Left renal cortex interstitium (tissue), 4 donors: ENCODE measurements around the gene DNAJC21. TPM values are rescaled to one million over a fixed set of nuclear protein-coding genes. Genes with fewer than 3 reads are reported as not detected.
"Not testable (repeated sequence)": the region's sequence is repeated elsewhere in the genome, so short reads cannot be mapped to it uniquely, and the experiment has no call there.

ENCODE experiments used
- DNase-seq, 4 donors: peaks; one replicate each; pipeline ENCODE4 v3.0.0-alpha.2; 2013; ENCODE audit warnings: low read depth in 4 of 4, low spot score in 2 of 4, missing footprints in 1 of 4
- polyA plus RNA-seq, 4 donors: library from polyadenylated mRNA; unstranded; fragments of 120-200 nt; gene quantifications; one replicate each; pipeline ENCODE4 v1.2.1, GENCODE V29; 2013; ENCODE audit not compliant: insufficient read length in 4 of 4

The DNAJC21 gene
- polyA plus RNA-seq, 4 donors = 63.8 to 87.1 (median 77.7) TPM

GRCh38 chr5:34919077-34919476, 10.3 kb upstream of the DNAJC21 start:
- no peak for DNase-seq

DNA sequence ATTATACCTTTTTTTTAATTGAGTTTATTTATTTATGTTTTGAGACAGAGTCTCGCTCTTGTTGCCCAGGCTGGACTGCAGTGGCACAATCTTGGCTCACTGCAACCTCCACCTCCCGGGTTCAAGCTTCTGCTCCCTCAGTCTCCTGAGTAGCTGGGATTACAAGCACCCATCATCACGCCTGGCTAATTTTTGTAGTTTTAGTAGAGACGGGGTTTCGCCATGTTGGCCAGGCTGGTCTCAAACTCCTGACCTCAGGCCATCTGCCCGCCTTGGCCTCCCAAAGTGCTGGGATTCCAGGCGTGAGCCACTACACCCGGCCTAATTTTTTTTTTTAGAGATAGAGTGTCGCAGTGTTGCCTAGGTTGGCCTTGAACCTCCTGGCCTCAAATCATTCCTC, 6.1 kb upstream of the DNAJC21 start:
- not testable (repeated sequence) for DNase-seq

GRCh38 chr5:34923694-34924461, 5.5 kb upstream of the DNAJC21 start:
- no peak for DNase-seq

- no peak for DNase-seq
These were observed 4.9 kb upstream of the DNAJC21 start for GRCh38 chr5:34924462-34924765.

DNA sequence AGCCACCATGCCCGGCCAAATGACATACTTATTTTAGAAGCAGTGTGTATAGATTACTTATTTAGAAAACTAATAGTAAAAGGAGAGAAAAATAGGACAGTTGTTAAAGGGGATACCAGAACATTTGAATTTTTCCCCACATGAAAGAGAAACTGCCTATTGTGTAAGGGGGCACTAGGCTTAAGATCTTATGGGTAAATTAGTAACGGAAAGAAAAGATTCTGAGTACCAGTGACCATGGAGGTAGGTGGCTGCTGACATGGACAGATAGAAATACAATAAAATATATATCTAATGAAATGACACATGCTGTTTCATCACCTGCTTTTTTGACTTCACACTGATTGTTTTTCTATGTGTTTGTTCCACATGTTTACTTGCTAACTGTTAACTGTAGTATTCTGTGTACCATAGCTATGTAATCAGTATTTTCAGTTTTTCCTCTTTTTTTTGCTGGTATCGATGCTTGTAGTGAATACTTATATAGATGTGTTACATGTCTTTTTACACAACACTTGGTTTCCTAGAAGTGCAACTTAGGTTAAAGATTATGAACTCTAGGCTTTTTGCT, 3.0 kb upstream of the DNAJC21 start:
- DNase-seq = no peak

- DNase-seq = no peak
These were observed 1.6 kb upstream of the DNAJC21 start for GRCh38 chr5:34927785-34928184.

GRCh38 chr5:34928267-34928666, 1.1 kb upstream of the DNAJC21 start:
- no peak for DNase-seq

DNA sequence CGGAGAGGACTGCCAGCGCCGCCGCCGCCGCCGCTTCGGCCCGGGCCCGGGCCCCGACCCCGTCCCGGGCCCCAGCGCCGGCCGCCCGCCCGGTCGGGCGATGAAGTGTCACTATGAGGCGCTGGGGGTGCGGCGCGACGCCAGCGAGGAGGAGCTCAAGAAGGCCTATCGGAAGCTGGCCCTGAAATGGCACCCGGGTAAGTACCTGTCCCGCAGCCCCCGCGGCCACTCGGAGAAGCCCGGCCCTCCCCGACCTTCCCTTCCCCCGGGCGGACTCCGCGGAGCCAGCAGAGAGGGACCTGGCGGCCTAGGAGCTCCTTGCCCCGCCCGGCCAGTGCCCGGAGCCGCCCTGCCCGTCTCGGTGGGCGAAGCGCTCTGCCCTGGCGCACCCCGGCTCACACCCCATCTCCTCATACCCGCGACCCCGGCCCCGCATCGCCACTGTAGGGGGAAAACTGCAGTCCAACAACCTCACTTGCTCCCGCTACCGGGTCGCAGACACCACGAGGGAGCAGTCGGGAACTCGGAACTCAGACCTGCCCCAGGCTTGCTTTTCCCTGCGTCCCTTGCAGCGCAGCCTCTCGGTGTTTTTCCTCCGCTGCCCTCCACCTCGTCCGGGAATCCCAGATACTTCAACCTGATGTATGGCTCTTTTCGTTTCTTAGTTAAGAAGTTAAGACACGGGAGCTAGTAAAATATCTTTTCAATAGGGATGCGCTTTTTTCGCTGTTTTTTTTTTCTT, 532 bp downstream of the DNAJC21 start:
- DNase-seq = peak in 3 of 4 donors; percentile 59 to 75 (median 67)

GRCh38 chr5:34930462-34930844, 1.1 kb downstream of the DNAJC21 start:
- peak in 1 of 4 donors; percentile 17 for DNase-seq

GRCh38 chr5:34930870-34931269, 1.5 kb downstream of the DNAJC21 start:
- no peak for DNase-seq

DNA sequence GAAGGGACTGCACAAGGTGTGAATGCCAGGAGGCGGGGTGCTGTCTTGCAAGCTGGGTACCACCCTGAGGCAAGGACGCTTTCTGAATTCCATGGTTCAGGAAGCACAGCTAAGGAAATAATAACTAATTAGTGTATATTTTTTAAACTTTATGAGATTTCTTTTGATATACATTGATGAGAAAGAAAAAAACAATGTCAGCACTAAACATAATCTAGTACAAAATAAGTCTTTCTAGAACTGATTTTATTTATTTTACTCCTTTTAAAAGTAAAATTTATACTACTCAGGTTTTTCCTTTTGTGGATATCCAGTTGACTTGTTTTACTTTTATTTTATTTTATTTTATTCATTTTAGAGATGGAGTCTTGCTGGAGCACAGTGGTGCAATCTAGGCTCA, 3.6 kb downstream of the DNAJC21 start:
- DNase-seq = no peak

DNA sequence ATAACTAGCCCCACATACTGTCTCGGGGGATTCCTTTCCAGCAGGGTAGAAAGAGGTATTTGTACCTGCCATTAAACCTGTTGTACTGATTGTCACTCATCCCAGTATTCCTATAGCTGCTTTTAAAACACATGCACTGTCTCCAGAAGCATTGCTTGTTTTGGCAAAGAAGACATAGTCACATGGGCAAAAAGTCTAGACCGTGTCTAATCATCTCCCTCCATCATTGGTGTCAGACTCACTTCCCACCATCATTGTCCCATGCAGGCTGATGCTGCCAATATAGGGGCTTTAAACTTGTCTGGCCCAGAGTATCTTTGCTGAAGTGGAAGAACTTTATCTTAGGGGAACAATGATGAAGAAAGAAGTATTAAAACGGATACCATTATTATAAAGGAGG, 12.6 kb downstream of the DNAJC21 start:
- DNase-seq = no peak

DNA sequence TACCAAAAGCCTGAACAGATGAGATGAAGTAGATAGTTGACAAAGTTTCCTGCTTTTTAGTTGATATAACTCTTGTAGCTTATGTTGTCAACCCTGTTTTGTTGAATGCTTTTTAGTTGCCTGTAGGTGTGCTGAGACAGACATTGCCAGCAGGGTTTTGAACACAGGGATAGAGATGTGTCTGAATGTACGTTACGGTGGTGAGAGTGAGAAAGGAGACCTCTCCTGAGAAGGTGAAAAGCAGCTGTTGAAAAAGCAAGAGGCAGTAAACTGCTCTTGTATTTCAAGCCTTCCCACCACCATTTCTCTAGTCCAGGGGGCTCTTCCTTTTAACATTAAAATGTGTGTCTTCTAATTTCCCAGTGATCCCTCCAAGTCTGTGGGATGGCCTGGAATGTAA, 14.7 kb downstream of the DNAJC21 start:
- DNase-seq = no peak

DNA sequence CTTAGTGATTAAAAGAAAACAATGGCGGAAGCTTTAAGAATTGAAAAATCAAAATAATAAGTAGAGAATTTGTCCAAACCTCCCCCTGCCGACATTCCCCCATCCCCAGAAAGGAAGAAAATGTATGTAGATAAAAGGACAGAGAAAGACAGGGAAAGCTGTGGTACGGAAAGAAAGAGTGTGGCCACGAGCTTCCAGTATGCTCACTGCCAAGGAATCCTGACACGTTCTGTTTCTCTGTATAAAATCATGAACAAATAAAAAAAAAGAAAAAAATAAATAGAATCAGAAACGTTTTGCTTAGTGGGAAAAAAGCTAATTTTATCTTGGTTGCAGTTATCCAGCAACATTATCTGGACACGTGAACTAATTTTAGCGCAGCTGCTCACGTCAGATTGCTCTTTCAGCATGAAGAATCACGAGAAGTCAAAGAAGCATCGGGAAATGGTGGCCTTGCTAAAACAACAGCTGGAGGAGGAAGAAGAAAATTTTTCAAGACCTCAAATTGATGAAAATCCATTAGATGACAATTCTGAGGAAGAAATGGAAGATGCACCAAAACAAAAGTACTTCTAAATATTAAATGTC, 15.2 kb downstream of the DNAJC21 start:
- DNase-seq = no peak

DNA sequence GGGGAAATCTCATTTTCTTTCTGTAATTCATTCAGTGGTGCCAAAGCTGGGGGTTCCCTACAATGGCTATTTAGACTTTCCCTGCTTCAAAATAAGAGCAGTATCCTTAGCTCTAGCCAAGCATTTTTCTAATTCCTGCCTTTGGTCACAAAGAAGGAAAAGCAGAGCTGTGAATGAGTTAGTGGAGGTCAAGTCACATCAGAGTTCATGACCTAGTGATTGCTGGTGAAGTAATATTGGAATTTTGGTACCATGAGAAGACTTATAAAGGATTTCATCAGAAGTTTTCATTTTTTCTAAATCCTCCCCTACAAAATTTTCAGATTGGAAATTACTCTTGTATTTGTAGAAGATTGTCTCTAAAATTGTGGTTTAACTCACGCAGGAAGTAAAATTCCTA, 28.0 kb downstream of the DNAJC21 start:
- no peak for DNase-seq

DNA sequence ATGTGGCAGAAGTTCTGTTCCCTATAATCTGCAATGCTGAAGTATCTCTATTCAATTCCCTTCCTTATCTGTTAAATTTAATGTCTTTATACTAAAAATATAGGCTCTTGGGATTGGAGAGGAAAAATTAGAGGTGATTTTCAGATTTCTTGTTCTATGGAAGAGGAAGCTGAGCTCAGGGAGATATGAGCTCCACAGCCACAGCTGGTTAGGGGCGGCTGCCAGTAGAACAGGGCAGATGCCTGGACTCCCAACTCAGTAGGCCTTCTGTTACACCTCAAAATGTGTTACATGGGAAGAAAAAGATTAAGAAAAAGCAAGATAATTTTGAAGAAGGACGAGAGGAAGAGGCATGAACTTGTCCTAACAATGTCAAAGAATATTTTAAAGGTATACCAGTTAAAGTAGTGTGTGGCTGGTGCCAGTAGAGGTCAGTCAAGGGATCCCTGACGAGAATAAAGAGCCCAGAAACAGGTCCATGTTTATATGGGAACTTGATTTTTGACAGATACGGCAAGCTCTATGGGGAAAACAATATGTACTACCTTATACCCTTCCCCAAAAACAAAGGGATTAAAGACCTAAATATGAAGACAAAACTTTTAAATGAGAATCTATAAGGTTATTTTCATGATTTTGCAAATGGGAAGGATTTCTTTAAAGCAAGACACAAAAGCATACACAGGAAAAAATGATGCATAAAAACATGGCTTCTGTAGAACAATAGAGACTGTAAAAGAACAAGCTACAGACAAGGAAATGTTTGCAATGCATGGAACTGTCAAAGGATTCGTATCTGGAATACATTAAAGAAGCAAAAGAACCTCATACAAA, 28.7 kb downstream of the DNAJC21 start:
- peak in 1 of 4 donors; percentile 27 for DNase-seq

DNA sequence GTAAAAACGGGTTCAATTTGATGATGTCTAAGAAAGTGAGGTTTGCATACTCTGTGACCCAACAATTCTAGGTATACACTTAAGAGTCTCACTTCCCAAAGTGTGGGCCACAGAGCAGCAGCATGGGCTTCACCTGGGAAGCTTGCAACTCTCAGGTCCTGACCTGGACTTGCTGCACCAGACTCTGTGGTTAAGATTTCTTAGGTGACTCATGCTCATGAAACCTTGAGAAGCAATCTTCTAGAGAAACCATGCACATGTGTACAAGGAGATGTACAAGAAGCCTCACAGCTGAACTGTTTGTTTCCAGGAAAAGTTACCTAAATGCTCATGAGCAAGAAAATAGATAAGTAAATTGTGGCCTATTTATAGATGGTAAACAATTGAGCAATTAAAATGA, 30.0 kb downstream of the DNAJC21 start:
- no peak for DNase-seq

GRCh38 chr5:34967540-34967939, 38.2 kb downstream of the DNAJC21 start:
- no peak for DNase-seq

- DNase-seq = no peak
These were observed 38.9 kb downstream of the DNAJC21 start for GRCh38 chr5:34968258-34968657.

- no peak for DNase-seq
These were observed 41.2 kb downstream of the DNAJC21 start for GRCh38 chr5:34970552-34970951.

DNA sequence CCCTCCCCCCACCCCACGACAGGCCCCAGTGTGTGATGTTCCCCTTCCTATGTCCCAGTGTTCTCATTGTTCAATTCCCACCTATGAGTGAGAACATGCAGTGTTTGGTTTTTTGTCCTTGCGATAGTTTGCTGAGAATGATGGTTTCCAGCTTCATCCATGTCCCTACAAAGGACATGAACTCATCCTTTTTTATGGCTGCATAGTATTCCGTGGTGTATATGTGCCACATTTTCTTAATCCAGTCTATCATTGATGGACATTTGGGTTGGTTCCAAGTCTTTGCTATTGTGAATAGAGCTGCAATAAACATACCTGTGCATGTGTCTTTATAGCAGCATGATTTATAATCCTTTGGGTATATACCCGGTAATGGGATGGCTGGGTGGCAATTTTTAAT, 42.3 kb downstream of the DNAJC21 start:
- not testable (repeated sequence) for DNase-seq
